H9 (cell line): ENCODE measurements around the gene CTNNBL1. TPM values are rescaled to one million over a fixed set of nuclear protein-coding genes. Genes with fewer than 3 reads are reported as not detected.

ENCODE experiments used
- DNase-seq: peaks from one replicate; pipeline ENCODE4 v3.0.0-alpha.2; 2017
- H2AFZ ChIP-seq: one replicate; pipeline ENCODE4 v1.6.1; 2013; ENCODE audit warnings: mild to moderate bottlenecking, low read length, control low read depth, moderate library complexity
- H2AK5ac ChIP-seq: 2 replicates; pipeline ENCODE4 v1.6.1; 2013; ENCODE audit warnings: low read length, control low read depth, mixed read lengths; ENCODE audit not compliant: insufficient read length
- H2BK120ac ChIP-seq: one replicate; pipeline ENCODE4 v1.6.1; 2013; ENCODE audit warnings: low read depth, mild to moderate bottlenecking, low read length, control low read depth, inconsistent platforms; ENCODE audit not compliant: poor library complexity, severe bottlenecking
- H2BK12ac ChIP-seq: 2 replicates; pipeline ENCODE4 v1.6.1; 2013; ENCODE audit warnings: low read length, control low read depth, mixed read lengths, low read depth; ENCODE audit not compliant: insufficient read length
- H2BK15ac ChIP-seq: 2 replicates; pipeline ENCODE4 v1.6.1; 2013; ENCODE audit warnings: low read depth, low read length, control low read depth
- H2BK20ac ChIP-seq: one replicate; pipeline ENCODE4 v1.6.1; 2013; ENCODE audit warnings: low read depth, mild to moderate bottlenecking, low read length, control low read depth, inconsistent platforms; ENCODE audit not compliant: poor library complexity, severe bottlenecking
- H2BK5ac ChIP-seq: 2 replicates; pipeline ENCODE4 v1.6.1; 2013; ENCODE audit warnings: low read length, control low read depth, mixed read lengths; ENCODE audit not compliant: insufficient read length
- H3K14ac ChIP-seq: 2 replicates; pipeline ENCODE4 v1.6.1; 2013; ENCODE audit warnings: low read length, control low read depth; ENCODE audit not compliant: insufficient read depth
- H3K18ac ChIP-seq: 2 replicates; pipeline ENCODE4 v1.6.1; 2013; ENCODE audit warnings: low read depth, mild to moderate bottlenecking, mixed read lengths, low read length, control low read depth; ENCODE audit not compliant: insufficient read length
- H3K23ac ChIP-seq: 2 replicates; pipeline ENCODE4 v1.6.1; 2013; ENCODE audit warnings: low read length, control low read depth, mixed read lengths, low read depth; ENCODE audit not compliant: insufficient read length
- H3K23me2 ChIP-seq: 2 replicates; pipeline ENCODE4 v1.6.1; 2013; ENCODE audit warnings: low read depth, mild to moderate bottlenecking, mixed read lengths, low read length, control low read depth; ENCODE audit not compliant: insufficient read length, poor library complexity, severe bottlenecking
- H3K27ac ChIP-seq: 2 replicates; pipeline ENCODE4 v1.5.1; 2013; ENCODE audit warnings: low read length, control low read depth, mixed read lengths, low read depth; ENCODE audit not compliant: insufficient read length
- H3K27me3 ChIP-seq: 2 replicates; pipeline ENCODE4 v1.6.1; 2013; ENCODE audit warnings: low read length, control low read depth, inconsistent platforms; ENCODE audit not compliant: insufficient read depth
- H3K4ac ChIP-seq: 2 replicates; pipeline ENCODE4 v1.6.1; 2013; ENCODE audit warnings: low read depth, mild to moderate bottlenecking, control low read depth, inconsistent platforms, low read length, moderate library complexity
- H3K4me1 ChIP-seq: 2 replicates; pipeline ENCODE4 v1.6.1; 2013; ENCODE audit warnings: low read length, control low read depth, inconsistent platforms; ENCODE audit not compliant: insufficient read depth
- H3K4me2 ChIP-seq: 2 replicates; pipeline ENCODE4 v1.6.1; 2013; ENCODE audit warnings: low read length, control low read depth, mixed read lengths; ENCODE audit not compliant: insufficient read length, insufficient read depth
- H3K56ac ChIP-seq: 2 replicates; pipeline ENCODE4 v1.6.1; 2013; ENCODE audit warnings: low read depth, mild to moderate bottlenecking, mixed read lengths, low read length, control low read depth; ENCODE audit not compliant: insufficient read length
- H3K79me1 ChIP-seq: 2 replicates; pipeline ENCODE4 v1.6.1; 2013; ENCODE audit warnings: low read depth, mild to moderate bottlenecking, moderate library complexity, low read length, control low read depth, inconsistent platforms; ENCODE audit not compliant: insufficient read depth, poor library complexity, severe bottlenecking
- H3K79me2 ChIP-seq: 2 replicates; pipeline ENCODE4 v1.6.1; 2013; ENCODE audit warnings: low read length, control low read depth, inconsistent platforms; ENCODE audit not compliant: insufficient read depth
- H3K9ac ChIP-seq: 2 replicates; pipeline ENCODE4 v1.6.1; 2013; ENCODE audit warnings: low read length, control low read depth, mixed read lengths; ENCODE audit not compliant: insufficient read length; ENCODE audit errors: extremely low read depth
- H3K9me3 ChIP-seq: one replicate; pipeline ENCODE4 v1.6.1; 2013; ENCODE audit warnings: low read depth, low read length, inconsistent platforms; ENCODE audit not compliant: control insufficient read depth
- H3T11ph ChIP-seq: one replicate; pipeline ENCODE4 v1.6.1; 2013; ENCODE audit warnings: mild to moderate bottlenecking, low read length, control low read depth, inconsistent platforms
- H4K20me1 ChIP-seq: one replicate; pipeline ENCODE4 v1.6.1; 2013; ENCODE audit not compliant: control insufficient read depth, insufficient read length, insufficient read depth
- H4K5ac ChIP-seq: 2 replicates; pipeline ENCODE4 v1.6.1; 2013; ENCODE audit warnings: low read depth, mild to moderate bottlenecking, mixed read lengths, low read length, control low read depth; ENCODE audit not compliant: insufficient read length
- H4K8ac ChIP-seq: replicated peaks from 2 replicates; pipeline ENCODE4 v1.6.1; 2013; ENCODE audit warnings: low read length, control low read depth, mixed read lengths, low read depth; ENCODE audit not compliant: insufficient read length
- H4K91ac ChIP-seq: 2 replicates; pipeline ENCODE4 v1.6.1; 2013; ENCODE audit warnings: low read depth, mild to moderate bottlenecking, moderate library complexity, mixed read lengths, low read length, control low read depth; ENCODE audit not compliant: insufficient read length
- H3K27ac Mint-ChIP-seq, 3 experiments: 2 replicates in 2 of 3; 3 replicates in 1 of 3; pipeline ENCODE4 v1.8.0; 2020 to 2021; ENCODE audit warnings: mixed read lengths in 3 of 3, mild to moderate bottlenecking in 1 of 3, moderate library complexity in 1 of 3
- H3K27me3 Mint-ChIP-seq: 2 replicates; pipeline ENCODE4 v1.8.0; 2021; ENCODE audit warnings: low read depth, mild to moderate bottlenecking, moderate library complexity, mixed read lengths
- H3K36me3 Mint-ChIP-seq, 3 experiments: 2 replicates in 2 of 3; 3 replicates in 1 of 3; pipeline ENCODE4 v1.8.0; 2020 to 2021; ENCODE audit warnings: low read depth in 3 of 3, mixed read lengths in 3 of 3; ENCODE audit not compliant: insufficient read depth in 1 of 3
- H3K4me1 Mint-ChIP-seq, 2 experiments: 2 replicates each; pipeline ENCODE4 v1.8.0; 2020; ENCODE audit warnings: mixed read lengths in 2 of 2
- H3K4me3 Mint-ChIP-seq, 2 experiments: 2 replicates in 1 of 2; 3 replicates in 1 of 2; pipeline ENCODE4 v1.8.0; 2020 to 2021; ENCODE audit warnings: mild to moderate bottlenecking in 2 of 2, mixed read lengths in 2 of 2, moderate library complexity in 1 of 2
- H3K9me3 Mint-ChIP-seq, 2 experiments: 2 replicates in 1 of 2; 3 replicates in 1 of 2; pipeline ENCODE4 v1.8.0; 2020; ENCODE audit warnings: mild to moderate bottlenecking in 2 of 2, mixed read lengths in 2 of 2, moderate library complexity in 1 of 2
- WGBS: extraction: QIAGEN DNeasy Blood & Tissue Kit; methylation state at CpG from one replicate; pipeline ENCODE4 v1.1.7; 2013; ENCODE audit warnings: missing lambda C conversion rate, low lambda C conversion rate, mixed read lengths; ENCODE audit not compliant: insufficient read length; ENCODE audit errors: extremely low coverage; 5-methylcytosine and 5-hydroxymethylcytosine counted together
- total RNA-seq: library from RNA; stranded (reverse); gene quantifications from 2 replicates; pipeline ENCODE4 v1.2.1, GENCODE V29; 2021
- TF ChIP-seq, protein P1 (sequence below): fragments of 200-600 bp; sonication (generic); conservative IDR thresholded peaks from 3 replicates; pipeline ENCODE4 v1.8.0; 2021; ENCODE audit warnings: antibody characterized with exemption, mild to moderate bottlenecking

Gene CTNNBL1
- total RNA-seq, 1 experiment from 2014 or later, result 67.2 TPM

DNA sequence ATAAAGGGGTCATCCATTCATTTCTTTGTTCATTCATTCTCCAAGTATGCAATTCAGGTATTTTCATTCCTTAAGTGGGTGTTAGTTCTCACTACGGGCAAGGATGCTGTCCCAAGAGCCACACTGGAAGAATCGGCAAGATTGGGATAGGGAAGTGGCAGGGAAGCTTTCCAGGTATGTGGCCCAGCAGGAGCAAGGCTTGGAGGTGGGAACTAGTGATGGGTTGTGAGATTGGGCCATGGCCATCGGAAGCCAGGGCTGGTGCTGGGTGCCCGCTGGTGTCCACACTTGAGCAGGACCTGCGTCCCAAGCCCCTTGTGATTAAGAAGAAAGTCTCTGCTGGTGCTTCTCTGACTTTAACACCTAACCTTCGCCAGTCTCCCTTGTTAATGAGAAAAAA is 224.2 kb downstream of the CTNNBL1 start:
- H3K27ac ChIP-seq, result no peak overlapping the region
- no peak overlapping the region for H2AK5ac ChIP-seq
- peaks cover 46% of the 10 kb centered on the region for H3K27me3 Mint-ChIP-seq
- TF ChIP-seq, protein P1, sequence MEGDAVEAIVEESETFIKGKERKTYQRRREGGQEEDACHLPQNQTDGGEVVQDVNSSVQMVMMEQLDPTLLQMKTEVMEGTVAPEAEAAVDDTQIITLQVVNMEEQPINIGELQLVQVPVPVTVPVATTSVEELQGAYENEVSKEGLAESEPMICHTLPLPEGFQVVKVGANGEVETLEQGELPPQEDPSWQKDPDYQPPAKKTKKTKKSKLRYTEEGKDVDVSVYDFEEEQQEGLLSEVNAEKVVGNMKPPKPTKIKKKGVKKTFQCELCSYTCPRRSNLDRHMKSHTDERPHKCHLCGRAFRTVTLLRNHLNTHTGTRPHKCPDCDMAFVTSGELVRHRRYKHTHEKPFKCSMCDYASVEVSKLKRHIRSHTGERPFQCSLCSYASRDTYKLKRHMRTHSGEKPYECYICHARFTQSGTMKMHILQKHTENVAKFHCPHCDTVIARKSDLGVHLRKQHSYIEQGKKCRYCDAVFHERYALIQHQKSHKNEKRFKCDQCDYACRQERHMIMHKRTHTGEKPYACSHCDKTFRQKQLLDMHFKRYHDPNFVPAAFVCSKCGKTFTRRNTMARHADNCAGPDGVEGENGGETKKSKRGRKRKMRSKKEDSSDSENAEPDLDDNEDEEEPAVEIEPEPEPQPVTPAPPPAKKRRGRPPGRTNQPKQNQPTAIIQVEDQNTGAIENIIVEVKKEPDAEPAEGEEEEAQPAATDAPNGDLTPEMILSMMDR, result no peak
- no peak overlapping the region for H2BK5ac ChIP-seq
- H3K4ac ChIP-seq, result no peak overlapping the region
- no peak overlapping the region for H2BK12ac ChIP-seq
- DNase-seq, result no peak
- H3K79me2 ChIP-seq, result no peaks in the 10 kb centered on the region
- no peak overlapping the region for H3K56ac ChIP-seq
- no peak overlapping the region for H3K27ac Mint-ChIP-seq
- H3K4me1 Mint-ChIP-seq, result peaks cover 45 to 58% of the 10 kb centered on the region in 2 experiments
- no peak overlapping the region for H3K9ac ChIP-seq
- H3K14ac ChIP-seq, result no peak overlapping the region
- no peaks in the 10 kb centered on the region for H3K36me3 Mint-ChIP-seq
- no peaks in the 10 kb centered on the region; the same call in 1 of the 2 replicates for H3K4me1 ChIP-seq
- no peaks in the 10 kb centered on the region for H3K9me3 ChIP-seq
- no peak overlapping the region for H4K5ac ChIP-seq
- no peak overlapping the region for H2BK15ac ChIP-seq
- no peak overlapping the region for H3K18ac ChIP-seq
- no peak overlapping the region for H3T11ph ChIP-seq
- no peak overlapping the region for H2BK20ac ChIP-seq
- no peaks in the 10 kb centered on the region for H4K20me1 ChIP-seq
- H3K4me2 ChIP-seq, result no peak overlapping the region
- H3K9me3 Mint-ChIP-seq, result no peaks in the 10 kb centered on the region
- H3K27me3 ChIP-seq, result no peaks in the 10 kb centered on the region
- H3K23ac ChIP-seq, result no peak overlapping the region
- H2BK120ac ChIP-seq, result no peak overlapping the region
- H2AFZ ChIP-seq, result no peak overlapping the region
- H3K23me2 ChIP-seq, result peaks cover 11% of the 10 kb centered on the region
- no peak overlapping the region for H3K4me3 Mint-ChIP-seq
- no peaks in the 10 kb centered on the region for H3K79me1 ChIP-seq
- no peak overlapping the region for H4K91ac ChIP-seq
- WGBS, result no CpG with 5 or more reads among the region's 6 CpGs
- no peak overlapping the region for H4K8ac ChIP-seq
